Lower leg skin (tissue), 3 donors: ENCODE results near the gene JUNB.

Experiments
- CTCF ChIP-seq, 3 donors: fragments of 450-650 bp; IDR thresholded peaks; one replicate each; pipeline ENCODE4 v1.5.1; 2016; ENCODE audit warnings: antibody characterized with exemption in 3 of 3, mild to moderate bottlenecking in 3 of 3, moderate library complexity in 2 of 3
- POLR2A ChIP-seq, 2 donors: fragments of 450-650 bp; IDR thresholded peaks; one replicate each; pipeline ENCODE4 v1.6.1; 2016 to 2017; ENCODE audit warnings: antibody characterized with exemption in 2 of 2, mild to moderate bottlenecking in 1 of 2, moderate library complexity in 1 of 2

- TF ChIP-seq CTCF (IDR thresholded peaks at IDR 0.05) (no peak), POLR2A (IDR thresholded peaks at IDR 0.05) (no peak)
Observed at GRCh38 chr19:12782424-12783290, 8.6 kb upstream of the JUNB start.
